Raji (cell line): ENCODE results near the gene EGFL8.

Experiments
- POLR2A ChIP-seq: IDR thresholded peaks from 2 replicates; pipeline ENCODE4 v1.6.1; 2011; ENCODE audit warnings: low read depth, low read length, control low read depth; ENCODE audit not compliant: insufficient read depth

The EGFL8 gene

GRCh38 chr6:32137454-32137853 lies 26.9 kb upstream of the EGFL8 start:
- no peak for TF ChIP-seq POLR2A

- TF ChIP-seq POLR2A = no peak
Measured at GRCh38 chr6:32139590-32139989, 24.8 kb upstream of the EGFL8 start.

- no peak for TF ChIP-seq POLR2A
Measured at GRCh38 chr6:32140420-32141046, 23.9 kb upstream of the EGFL8 start.

GRCh38 chr6:32146287-32146686 lies 18.1 kb upstream of the EGFL8 start:
- no peak for TF ChIP-seq POLR2A

GRCh38 chr6:32146687-32147086 lies 17.7 kb upstream of the EGFL8 start:
- no peak for TF ChIP-seq POLR2A

GRCh38 chr6:32147401-32148132 lies 16.8 kb upstream of the EGFL8 start:
- no peak for TF ChIP-seq POLR2A

GRCh38 chr6:32148289-32149091 lies 15.9 kb upstream of the EGFL8 start:
- TF ChIP-seq POLR2A = no peak

- TF ChIP-seq POLR2A = no peak
Measured at GRCh38 chr6:32149092-32149755, 15.2 kb upstream of the EGFL8 start.

GRCh38 chr6:32149932-32150870 lies 14.2 kb upstream of the EGFL8 start:
- TF ChIP-seq POLR2A = no peak

GRCh38 chr6:32151181-32151862 lies 13.1 kb upstream of the EGFL8 start:
- TF ChIP-seq POLR2A = no peak

- TF ChIP-seq POLR2A = no peak
Measured at GRCh38 chr6:32151863-32152768, 12.3 kb upstream of the EGFL8 start, which contains the start of gene PRRT1. PRRT1 (minus strand) TSS chr6:32151939; CDS start chr6:32151827, 112 bp downstream.

GRCh38 chr6:32152769-32153563 lies 11.4 kb upstream of the EGFL8 start:
- TF ChIP-seq POLR2A = no peak
